HG03342 (cell line): ENCODE data around the gene BDNF.

ENCODE experiments used
- ATAC-seq: cut with Tn5 transposase; IDR thresholded peaks from one replicate; pipeline ENCODE4 v1.9.1; 2021; ENCODE audit warnings: mild to moderate bottlenecking, moderate library complexity; ENCODE audit not compliant: unreplicated experiment

BDNF gene

DNA sequence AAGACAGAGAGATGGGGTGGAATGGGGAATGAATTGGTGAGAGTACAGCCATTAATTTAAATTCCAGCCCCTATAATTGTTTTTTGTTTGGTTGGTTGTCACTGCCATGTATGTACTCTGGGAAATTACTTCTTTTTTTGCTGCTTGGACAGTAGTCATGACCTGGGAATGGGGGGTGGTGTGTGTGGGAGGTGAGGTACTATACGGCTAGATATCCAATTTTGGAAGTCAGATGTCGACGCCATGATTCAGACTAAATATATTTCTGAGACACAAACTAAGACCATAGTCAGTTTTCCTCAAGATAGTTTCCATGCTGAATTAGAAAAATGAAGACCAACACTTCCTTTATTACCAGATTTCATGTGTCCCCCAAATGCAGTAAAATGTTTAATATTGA, 7.4 kb upstream of the BDNF start:
- ATAC-seq: no peak

DNA sequence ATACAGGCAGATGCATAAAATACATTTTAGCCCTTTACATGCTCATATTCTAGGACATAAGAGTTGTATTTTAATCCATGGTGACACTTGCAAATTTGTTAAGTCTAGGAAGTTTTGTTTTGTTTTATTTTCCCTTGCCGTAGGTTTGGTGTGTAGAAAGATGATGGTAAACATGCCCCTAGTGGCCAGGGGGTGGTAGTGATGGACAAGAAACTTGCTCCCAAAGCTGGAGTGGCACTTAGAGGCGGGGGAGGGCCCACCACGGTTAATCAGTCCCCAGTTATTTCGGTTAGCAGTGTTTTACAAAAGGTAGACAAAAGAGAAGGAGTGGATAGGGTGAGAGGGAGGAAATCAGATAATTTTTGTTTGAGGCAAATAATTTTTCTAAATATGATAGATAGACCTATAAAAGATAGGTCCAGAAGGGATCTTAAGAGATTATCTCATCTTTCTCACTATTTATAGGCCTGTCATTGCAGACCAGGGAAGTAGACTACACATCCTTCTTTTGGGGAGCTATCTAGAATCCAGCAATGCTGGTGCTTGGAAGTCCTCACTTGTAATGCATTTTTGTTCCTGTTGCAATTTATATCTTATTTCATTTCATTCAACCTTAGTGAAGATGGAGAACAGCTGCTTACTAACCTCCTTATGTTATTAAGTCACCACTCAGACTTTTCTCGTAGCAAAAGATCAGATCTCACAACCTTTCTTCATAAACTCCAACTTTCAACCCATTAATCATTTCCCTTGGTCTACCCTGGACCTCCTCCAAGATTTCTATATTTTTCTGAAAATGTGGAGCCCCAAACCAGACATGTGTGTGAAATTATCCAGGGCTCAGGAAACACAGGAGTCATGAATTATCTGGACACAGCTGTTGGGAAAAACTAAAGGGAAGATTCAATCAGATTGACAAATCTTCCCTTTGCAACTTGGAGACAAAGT, 5.9 kb upstream of the BDNF start:
- ATAC-seq: peak; percentile 84

DNA sequence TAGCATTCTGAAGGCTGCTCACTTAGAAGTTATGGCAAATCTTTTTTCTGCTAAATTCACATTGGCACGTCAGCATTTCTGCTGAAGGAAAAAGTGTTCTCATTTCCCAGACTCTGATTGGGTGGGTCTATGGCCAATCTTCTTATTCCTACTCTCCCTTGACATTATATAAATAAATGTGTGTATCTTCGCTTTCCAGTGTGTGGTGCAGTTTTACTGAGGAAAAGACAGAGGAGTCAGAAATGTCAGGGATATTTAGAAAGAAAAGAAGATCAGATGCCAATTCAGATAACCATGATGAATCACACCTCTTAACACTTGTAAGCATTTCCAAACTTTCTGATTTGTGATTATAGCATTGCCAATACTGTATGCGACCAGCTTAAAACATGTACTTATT, 3.2 kb upstream of the BDNF start:
- no peak for ATAC-seq

DNA sequence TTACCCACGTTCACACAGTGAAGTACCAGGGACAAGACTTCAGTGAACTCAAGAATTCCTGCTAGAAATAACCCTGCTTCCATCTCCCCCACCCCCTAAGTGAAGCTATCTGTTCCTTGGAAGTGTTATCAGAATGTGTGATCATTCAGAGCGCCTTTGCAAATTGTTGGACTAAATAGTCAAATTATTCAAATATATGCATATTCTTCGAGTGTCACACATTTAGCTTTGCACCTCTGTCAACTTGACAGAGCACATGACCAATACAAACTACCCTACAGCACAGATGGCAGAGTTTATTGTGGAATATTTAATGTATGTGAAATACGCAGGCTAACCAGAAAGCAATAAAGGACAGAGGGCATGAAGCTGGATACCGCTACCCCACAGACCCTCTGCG, 2.6 kb upstream of the BDNF start:
- ATAC-seq: no peak

GRCh38 chr11:27701355-27702105, 1.3 kb upstream of the BDNF start:
- ATAC-seq: no peak

- ATAC-seq: no peak
Measured at GRCh38 chr11:27699926-27700350, 317 bp downstream of the BDNF start.

DNA sequence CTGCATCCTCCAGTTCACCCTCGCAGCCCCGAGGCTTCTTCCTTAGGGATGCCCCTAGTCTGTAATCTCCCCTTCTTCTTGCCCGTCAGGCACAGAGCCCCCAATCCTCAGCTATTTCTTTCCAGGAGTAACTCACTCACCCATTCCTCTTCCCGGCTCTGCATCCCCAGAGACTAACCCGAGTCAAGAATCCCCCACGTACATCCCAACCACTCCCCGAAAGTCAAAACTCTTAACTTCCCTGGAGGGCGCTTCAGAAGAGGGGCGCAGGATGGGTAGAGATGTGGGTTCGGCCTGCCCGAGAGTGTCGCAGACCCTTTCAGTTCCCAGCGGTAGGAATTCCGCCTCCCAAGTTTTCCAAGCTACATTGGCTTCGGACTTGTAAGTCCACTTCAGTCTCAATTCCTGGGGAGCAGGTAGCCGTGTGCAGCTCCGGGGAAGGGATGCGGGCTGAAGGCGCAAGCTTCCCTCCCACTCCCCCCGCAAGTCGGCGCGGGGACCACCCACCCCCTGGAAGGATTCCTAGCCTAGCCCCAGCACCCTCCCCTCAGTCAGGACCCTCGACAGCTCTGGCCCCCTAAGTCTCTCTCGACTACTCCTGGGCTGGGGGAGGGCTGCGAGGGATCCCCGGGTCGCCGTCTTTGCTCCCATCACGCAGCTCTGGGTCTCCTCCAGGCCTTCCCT, 871 bp downstream of the BDNF start:
- no peak for ATAC-seq

GRCh38 chr11:27698872-27699241, 1.4 kb downstream of the BDNF start:
- peak; percentile 78 for ATAC-seq

DNA sequence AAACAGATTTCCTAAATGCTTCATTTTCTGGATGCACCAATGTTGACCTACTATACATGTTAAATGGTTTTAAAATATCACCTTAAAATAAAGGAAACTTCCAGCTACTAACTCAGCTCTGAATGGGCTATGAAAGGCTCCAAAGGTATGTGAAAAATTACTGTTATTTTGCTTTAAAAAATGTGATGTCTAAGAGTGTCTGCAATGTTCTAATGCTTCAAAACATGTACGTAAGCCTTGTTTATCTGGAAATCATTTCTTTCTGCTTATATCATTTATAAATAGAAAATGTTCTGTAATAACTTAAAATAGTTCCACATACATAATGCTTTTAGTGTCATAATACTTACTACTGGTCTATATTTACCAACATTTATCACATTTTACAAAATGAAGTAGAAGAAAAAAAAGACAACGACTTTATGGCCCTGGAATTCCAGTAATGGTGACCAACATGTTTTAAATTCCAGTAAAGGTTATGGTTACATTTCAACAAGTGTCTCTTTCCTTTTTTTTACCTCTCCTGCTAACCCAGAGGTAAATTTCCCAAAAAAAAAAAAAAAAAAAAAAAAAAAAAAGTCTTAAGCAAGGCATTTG, 2.5 kb downstream of the BDNF start:
- ATAC-seq: no peak

- ATAC-seq: no peak
Measured at GRCh38 chr11:27696961-27697360, 3.3 kb downstream of the BDNF start.

- ATAC-seq: no peak
Measured at GRCh38 chr11:27696115-27696514, 4.1 kb downstream of the BDNF start.

DNA sequence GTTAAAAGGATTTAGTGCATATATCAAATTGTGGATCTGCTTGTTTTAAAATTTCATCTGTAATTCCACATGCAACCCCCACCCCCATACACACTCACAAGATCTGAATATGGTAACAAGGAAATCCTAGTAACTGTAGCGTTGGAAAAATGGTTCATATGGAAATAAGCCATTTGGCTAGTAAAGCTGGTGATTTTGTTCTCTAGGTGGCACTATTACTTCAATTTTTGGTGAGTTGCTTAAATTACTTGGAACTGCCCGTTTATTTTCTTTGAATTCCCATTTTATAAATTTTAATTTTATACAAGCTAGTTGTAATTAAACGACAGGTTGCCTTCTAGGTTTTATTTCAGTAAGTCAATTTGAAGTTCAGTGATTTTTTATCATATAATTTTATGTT, 5.3 kb downstream of the BDNF start:
- ATAC-seq: no peak

GRCh38 chr11:27693398-27693797, 6.9 kb downstream of the BDNF start:
- no peak for ATAC-seq

DNA sequence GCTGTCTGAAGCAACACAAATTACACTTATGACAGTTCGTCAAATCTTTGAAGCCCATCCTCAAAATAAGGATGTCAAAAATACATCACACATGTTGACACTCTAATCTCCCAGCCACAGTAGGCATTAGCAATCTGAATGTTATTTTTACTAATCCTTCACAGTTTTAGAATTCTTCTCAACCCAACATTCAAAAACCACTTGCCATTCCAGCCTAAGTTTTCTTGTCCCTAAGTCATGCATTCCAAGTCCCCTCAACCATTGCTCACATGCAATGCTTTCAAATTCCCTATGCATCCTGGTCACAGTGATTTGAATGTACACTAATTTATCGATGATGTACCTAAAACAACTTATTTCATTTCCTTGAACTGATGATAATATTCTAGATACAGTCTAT, 7.5 kb downstream of the BDNF start:
- no peak for ATAC-seq

DNA sequence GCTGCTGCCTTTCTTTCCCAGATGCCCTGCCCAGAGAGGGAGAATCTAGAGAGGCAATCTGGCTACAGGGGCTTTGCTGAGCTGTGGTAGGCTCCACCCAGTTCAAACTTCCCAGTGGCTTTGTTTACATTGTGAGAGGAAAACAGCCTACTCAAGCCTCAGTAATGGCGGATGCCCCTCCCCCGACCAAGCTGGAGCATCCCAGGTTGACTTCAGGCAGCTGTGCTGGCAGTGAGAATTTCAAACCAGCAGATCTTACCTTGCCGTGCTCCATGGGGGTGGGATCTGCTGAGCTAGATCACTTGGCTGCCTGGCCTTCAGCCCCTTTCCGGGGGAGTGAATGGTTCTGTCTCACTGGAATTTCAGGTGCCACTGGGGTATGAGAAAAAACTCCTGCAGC, 12.2 kb downstream of the BDNF start:
- no peak for ATAC-seq

GRCh38 chr11:27681664-27682063, 18.6 kb downstream of the BDNF start:
- no peak for ATAC-seq

GRCh38 chr11:27679136-27680015, 20.9 kb downstream of the BDNF start:
- ATAC-seq: no peak

DNA sequence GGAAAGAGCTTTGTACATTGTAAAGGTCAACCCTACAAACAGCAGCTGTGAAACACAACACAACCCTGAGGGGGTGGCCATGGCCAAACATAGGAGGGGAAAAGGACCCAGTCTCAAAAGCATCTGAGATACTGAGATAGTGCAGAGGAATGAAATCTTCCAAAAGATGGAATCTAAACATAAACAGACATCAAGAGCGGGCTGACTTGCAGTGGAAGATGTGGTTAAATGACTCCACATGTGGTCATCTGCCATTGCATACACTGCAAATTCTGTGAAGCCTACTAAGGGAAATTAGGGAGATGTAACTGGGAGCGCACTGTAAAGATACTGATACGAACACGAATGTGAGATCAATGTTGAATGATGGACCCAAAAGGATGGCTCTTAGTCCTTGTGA, 22.0 kb downstream of the BDNF start:
- ATAC-seq: no peak

- no peak for ATAC-seq
Measured at GRCh38 chr11:27677108-27677507, 23.1 kb downstream of the BDNF start.

- no peak for ATAC-seq
Measured at GRCh38 chr11:27673979-27674663, 26.1 kb downstream of the BDNF start.
